Measurements from ENCODE around the gene SRGAP1. TPM values are rescaled to one million over a fixed set of nuclear protein-coding genes. Genes with fewer than 3 reads are reported as not detected.
"Not testable (repeated sequence)": the region's sequence is repeated elsewhere in the genome, so short reads cannot be mapped to it uniquely, and the experiment has no call there.

SRGAP1 gene
- total RNA-seq, 1 experiment from 2014 or later = 26.8 TPM

GRCh38 chr12:64195841-64196240, 351.3 kb downstream of the SRGAP1 start:
- intact Hi-C loops (cut with micrococcal nuclease; ENCODE audit: unreplicated experiment); POLR2A ChIA-PET; H3K27me3 ChIP-seq (ENCODE audit: control insufficient read depth, insufficient read depth, low read length); H3K4me3 ChIP-seq (ENCODE audit: low read depth in 2 of 2, low read length in 2 of 2); DNase-seq (ENCODE audit: low read depth, low spot score); in situ Hi-C loops (cut with HindIII; ENCODE audit: low pct_unique_long_range_greater_than_20kb, low sequenced_read_pairs); BruUV-seq (replicated peaks); ATAC-seq; H3K4me1 ChIP-seq (ENCODE audit: control insufficient read depth, insufficient read depth, low read length); CTCF ChIA-PET; H3K36me3 ChIP-seq (ENCODE audit: control insufficient read depth, insufficient read depth, low read length); H3K27ac ChIP-seq (ENCODE audit: low read length); H3K9me3 ChIP-seq (ENCODE audit: control insufficient read depth, insufficient read depth, low read depth, low read length): not testable (repeated sequence)

GRCh38 chr12:64203036-64203435, 358.5 kb downstream of the SRGAP1 start:
- no peaks in the 10 kb centered on the region for H3K36me3 ChIP-seq (ENCODE audit: control insufficient read depth, insufficient read depth, low read length)
- no peak overlapping the region for H3K4me3 ChIP-seq (ENCODE audit: low read depth in 2 of 2, low read length in 2 of 2)
- ATAC-seq = no peak
- CTCF ChIA-PET = no interaction called here
- TF ChIP-seq POLR2AphosphoS5 (IDR thresholded peaks at IDR 0.05; ENCODE audit: low read depth, low read length) = no peak
- no peak for TF ChIP-seq SIN3A (IDR thresholded peaks at IDR 0.05; ENCODE audit: borderline replicate concordance, insufficient read depth, low read depth, low read length)
- no peak for TF ChIP-seq REST (IDR thresholded peaks at IDR 0.05; ENCODE audit: insufficient read depth in 1 of 2, low read depth in 2 of 2, low read length in 1 of 2)
- TF ChIP-seq TCF7L2 (IDR thresholded peaks at IDR 0.05; ENCODE audit: low read depth, low read length) = no peak
- no peak for TF ChIP-seq CTCF (IDR thresholded peaks at IDR 0.05)
- intact Hi-C loops (cut with micrococcal nuclease; ENCODE audit: unreplicated experiment) (no loop called here), in situ Hi-C loops (cut with HindIII; ENCODE audit: low pct_unique_long_range_greater_than_20kb, low sequenced_read_pairs) (no loop called here)
- POLR2A ChIA-PET = no interaction called here
- DNase-seq (ENCODE audit: low read depth, low spot score) = no peak
- no peaks in the 10 kb centered on the region for H3K27me3 ChIP-seq (ENCODE audit: control insufficient read depth, insufficient read depth, low read length)
- BruUV-seq (replicated peaks) = no TSS peak
- H3K4me1 ChIP-seq (ENCODE audit: control insufficient read depth, insufficient read depth, low read length) = no peaks in the 10 kb centered on the region
- no peak overlapping the region for H3K27ac ChIP-seq (ENCODE audit: low read length)
- no peaks in the 10 kb centered on the region for H3K9me3 ChIP-seq (ENCODE audit: control insufficient read depth, insufficient read depth, low read depth, low read length)

- POLR2A ChIA-PET = no interaction called here
- Histone ChIP-seq H3K4me1 (ENCODE audit: control insufficient read depth, insufficient read depth, low read length) (no peaks in the 10 kb centered on the region), H3K4me3 (ENCODE audit: low read depth in 2 of 2, low read length in 2 of 2) (no peak overlapping the region), H3K9me3 (ENCODE audit: control insufficient read depth, insufficient read depth, low read depth, low read length) (no peaks in the 10 kb centered on the region), H3K36me3 (ENCODE audit: control insufficient read depth, insufficient read depth, low read length) (no peaks in the 10 kb centered on the region), H3K27ac (ENCODE audit: low read length) (no peak overlapping the region), H3K27me3 (ENCODE audit: control insufficient read depth, insufficient read depth, low read length) (no peaks in the 10 kb centered on the region)
- intact Hi-C loops (cut with micrococcal nuclease; ENCODE audit: unreplicated experiment) (no loop called here), in situ Hi-C loops (cut with HindIII; ENCODE audit: low pct_unique_long_range_greater_than_20kb, low sequenced_read_pairs) (no loop called here)
- CTCF ChIA-PET = no interaction called here
- ATAC-seq (no peak), DNase-seq (ENCODE audit: low read depth, low spot score) (no peak)
- BruUV-seq (replicated peaks) = no TSS peak
- TF ChIP-seq CTCF (IDR thresholded peaks at IDR 0.05) = no peak
- no peak for TF ChIP-seq REST (IDR thresholded peaks at IDR 0.05; ENCODE audit: insufficient read depth in 1 of 2, low read depth in 2 of 2, low read length in 1 of 2)
- TF ChIP-seq POLR2AphosphoS5 (IDR thresholded peaks at IDR 0.05; ENCODE audit: low read depth, low read length) = no peak
- TF ChIP-seq SIN3A (IDR thresholded peaks at IDR 0.05; ENCODE audit: borderline replicate concordance, insufficient read depth, low read depth, low read length) = no peak
- no peak for TF ChIP-seq TCF7L2 (IDR thresholded peaks at IDR 0.05; ENCODE audit: low read depth, low read length)
These were observed 359.3 kb downstream of the SRGAP1 start for GRCh38 chr12:64203775-64204174.
